GM12878 (cell line): ENCODE results near the gene AHNAK. TPM values are rescaled to one million over a fixed set of nuclear protein-coding genes. Genes with fewer than 3 reads are reported as not detected.
A peak's percentile ranks its signal among the peaks of the same experiment; 100 is the strongest.

Experiments
- ATAC-seq: fragments of 200-7000 bp; cut with Tn5 transposase; 3 replicates; pipeline ENCODE4 v1.9.1; 2020; ENCODE audit warnings: mild to moderate bottlenecking, moderate library complexity
- BruUV-seq: library from RNA; stranded (reverse); fragments of 400-500 nt; replicated peaks from 2 replicates; lab custom pipeline; 2021; lab: Mats Ljungman, UMichigan
- CTCF ChIA-PET: fragments of 300-600 bp; sonication (Branson Sonifier 250); formaldehyde crosslinking; extraction: SDS; loops from one replicate; lab custom pipeline; 2021; ENCODE audit warnings: inconsistent platforms; lab: Yijun Ruan, JAX
- POLR2A ChIA-PET: fragments of 350-600 bp; formaldehyde crosslinking; extraction: SDS; loops from one replicate; lab custom pipeline; 2021; ENCODE audit warnings: inconsistent platforms; lab: Charles Lee
- RAD21 ChIA-PET: fragments of 300-600 bp; sonication (Branson Sonifier 250); formaldehyde crosslinking; loops from one replicate; lab custom pipeline; 2023; ENCODE audit warnings: antibody characterized with exemption; ENCODE audit not compliant: unreplicated experiment; lab: Charles Lee
- SMC1A ChIA-PET: fragments of 300-600 bp; sonication (Branson Sonifier 250); formaldehyde crosslinking; loops from one replicate; lab custom pipeline; 2023; ENCODE audit not compliant: unreplicated experiment, uncharacterized antibody; lab: Charles Lee
- DNase-seq: peaks from one replicate; pipeline ENCODE4 v3.0.0-alpha.2; 2011; ENCODE audit warnings: low read depth, low spot score
- FAIRE-seq: peaks from 3 replicates; lab custom pipeline; 2011; peaks lifted over from hg19 to GRCh38; lab: Jason Lieb, UNC
- H2AFZ ChIP-seq: 2 replicates; pipeline ENCODE4 v1.6.0; 2011; ENCODE audit warnings: low read depth, low read length, control low read depth; ENCODE audit not compliant: control insufficient read depth
- H3K27ac ChIP-seq: 2 replicates; pipeline ENCODE4 v1.5.1; 2011; ENCODE audit warnings: control low read depth; ENCODE audit not compliant: control insufficient read depth, insufficient read depth
- H3K27me3 ChIP-seq, 2 experiments: replicated peaks in 1 of 2; 2 replicates each; pipeline versions ENCODE4 v1.6.0 to v1.6.1; 2011; ENCODE audit warnings: low read length in 1 of 2; ENCODE audit not compliant: control insufficient read depth in 2 of 2, insufficient read depth in 2 of 2
- H3K36me3 ChIP-seq, 2 experiments: 2 replicates each; pipeline ENCODE4 v1.5.1; 2011; ENCODE audit warnings: low read length in 1 of 2; ENCODE audit not compliant: control insufficient read depth in 2 of 2, insufficient read depth in 2 of 2
- H3K4me1 ChIP-seq: 2 replicates; pipeline ENCODE4 v1.6.1; 2011; ENCODE audit warnings: mild to moderate bottlenecking, low read length, moderate library complexity, mixed read lengths; ENCODE audit not compliant: control insufficient read depth, insufficient read depth
- H3K4me2 ChIP-seq: 2 replicates; pipeline ENCODE4 v1.6.0; 2011; ENCODE audit warnings: control low read depth; ENCODE audit not compliant: control insufficient read depth, insufficient read depth
- H3K4me3 ChIP-seq: fragments of 200-600 bp; sonication (generic); 2 replicates; pipeline ENCODE4 v1.5.1; 2016
- H3K79me2 ChIP-seq: 2 replicates; pipeline ENCODE4 v1.6.0; 2011; ENCODE audit warnings: low read length; ENCODE audit not compliant: control insufficient read depth, insufficient read depth
- H3K9ac ChIP-seq: 2 replicates; pipeline ENCODE4 v1.8.0; 2011; ENCODE audit warnings: low read length, control low read depth, mixed read lengths; ENCODE audit not compliant: control insufficient read depth, insufficient read depth
- H3K9me3 ChIP-seq: replicated peaks from 3 replicates; pipeline ENCODE4 v1.5.1; 2011; ENCODE audit warnings: mild to moderate bottlenecking, low read length; ENCODE audit not compliant: control insufficient read depth, insufficient read depth
- H4K20me1 ChIP-seq: 2 replicates; pipeline ENCODE4 v1.6.0; 2011; ENCODE audit not compliant: control insufficient read depth, insufficient read depth
- EZH2 ChIP-seq: IDR thresholded peaks from 2 replicates; pipeline ENCODE4 v1.6.1; 2012; ENCODE audit warnings: low read depth, mild to moderate bottlenecking, control low read depth, inconsistent platforms, low read length, borderline replicate concordance; ENCODE audit not compliant: control insufficient read depth
- HDAC6 ChIP-seq: fragments of 200-600 bp; sonication (generic); IDR thresholded peaks from one replicate; pipeline ENCODE4 v1.8.0; 2017; ENCODE audit warnings: antibody characterized with exemption; ENCODE audit not compliant: unreplicated experiment
- KAT2A ChIP-seq: conservative IDR thresholded peaks from 2 replicates; pipeline ENCODE4 v1.6.1; 2011; ENCODE audit warnings: low read depth, low read length; ENCODE audit not compliant: control insufficient read depth
- KLF5 ChIP-seq: fragments of 450-650 bp; IDR thresholded peaks from 2 replicates; pipeline ENCODE4 v1.6.1; 2014; ENCODE audit warnings: mild to moderate bottlenecking; ENCODE audit not compliant: partially characterized antibody
- MTA3 ChIP-seq: IDR thresholded peaks from 2 replicates; pipeline ENCODE4 v1.6.1; 2012; ENCODE audit warnings: low read length, inconsistent platforms, borderline replicate concordance
- MXI1 ChIP-seq: fragments of 150-350 bp; IDR thresholded peaks from 2 replicates; pipeline ENCODE4 v1.6.1; 2011; ENCODE audit warnings: low read depth, mild to moderate bottlenecking, inconsistent platforms, low read length, improper control_type of control experiment
- NRF1 ChIP-seq: conservative IDR thresholded peaks from 2 replicates; pipeline ENCODE4 v1.6.1; 2011; ENCODE audit warnings: mild to moderate bottlenecking, low read depth, low read length, improper control_type of control experiment
- SREBF2 ChIP-seq: IDR thresholded peaks from 2 replicates; pipeline ENCODE4 v1.6.1; 2012; ENCODE audit warnings: mild to moderate bottlenecking, low read length
- YBX1 ChIP-seq: fragments of 450-650 bp; IDR thresholded peaks from 2 replicates; pipeline ENCODE4 v1.6.1; 2016; ENCODE audit warnings: antibody characterized with exemption
- WGBS: methylation state at CpG from one replicate; pipeline ENCODE4 v1.1.6; 2016; ENCODE audit warnings: low lambda C conversion rate; ENCODE audit not compliant: insufficient replicate concordance, insufficient coverage; ENCODE audit errors: missing lambda C conversion rate; 5-methylcytosine and 5-hydroxymethylcytosine counted together
- in situ Hi-C: fragments of 300-500 bp; cut with MboI; formaldehyde crosslinking; loops from 9 replicates; pipeline ENCODE4 v1.14.3; 2018; ENCODE audit warnings: mixed read lengths
- intact Hi-C: fragments of 100-400 bp; cut with micrococcal nuclease; formaldehyde crosslinking; loops from one replicate; pipeline ENCODE4 v1.14.2; 2022; ENCODE audit not compliant: unreplicated experiment
- polyA plus RNA-seq, 11 experiments: library from polyadenylated mRNA; depleted of rRNA in 4 of 11; unstranded in 6 of 11; stranded (reverse) in 5 of 11; fragments of >200 nt; fragmentation: Nextera tagmentation in 4 of 11; fragmentation: Illumina TruSeq in 1 of 11; extraction: Ambion mirVana in 4 of 11; extraction: Trizol in 1 of 11; gene quantifications; 1 replicate in 1 of 11; 2 replicates in 10 of 11; pipeline versions ENCODE4 v1.2.1 to v1.2.3, GENCODE V29; 2011 to 2016; ENCODE audit warnings: inconsistent platforms in 2 of 11, missing spikeins in 2 of 11, low read depth in 1 of 11
- total RNA-seq, 4 experiments: library from RNA; depleted of rRNA in 3 of 4; stranded (reverse); fragments of >200 nt in 3 of 4; fragmentation: Illumina TruSeq in 1 of 4; extraction: Trizol in 1 of 4; gene quantifications; 2 replicates each; pipeline versions ENCODE4 v1.2.1 to v1.2.3, GENCODE V29; 2013 to 2021
- TF ChIP-seq, protein P1 (sequence below): fragments of 450-650 bp; IDR thresholded peaks from 2 replicates; pipeline ENCODE4 v1.6.1; 2017; ENCODE audit warnings: mild to moderate bottlenecking, moderate library complexity
- TF ChIP-seq, protein P2 (sequence below): IDR thresholded peaks from 2 replicates; pipeline ENCODE4 v1.6.1; 2011; ENCODE audit warnings: low read depth, mild to moderate bottlenecking, low read length, moderate library complexity, borderline replicate concordance; ENCODE audit errors: extremely low read depth

AHNAK gene
- total and polyA plus RNA-seq, 10 of the 15 experiments (the other 5 are each of a cell fraction or from before 2014, with no cell fraction given) = 0.76 to 90.3 (median 19.4) TPM

DNA sequence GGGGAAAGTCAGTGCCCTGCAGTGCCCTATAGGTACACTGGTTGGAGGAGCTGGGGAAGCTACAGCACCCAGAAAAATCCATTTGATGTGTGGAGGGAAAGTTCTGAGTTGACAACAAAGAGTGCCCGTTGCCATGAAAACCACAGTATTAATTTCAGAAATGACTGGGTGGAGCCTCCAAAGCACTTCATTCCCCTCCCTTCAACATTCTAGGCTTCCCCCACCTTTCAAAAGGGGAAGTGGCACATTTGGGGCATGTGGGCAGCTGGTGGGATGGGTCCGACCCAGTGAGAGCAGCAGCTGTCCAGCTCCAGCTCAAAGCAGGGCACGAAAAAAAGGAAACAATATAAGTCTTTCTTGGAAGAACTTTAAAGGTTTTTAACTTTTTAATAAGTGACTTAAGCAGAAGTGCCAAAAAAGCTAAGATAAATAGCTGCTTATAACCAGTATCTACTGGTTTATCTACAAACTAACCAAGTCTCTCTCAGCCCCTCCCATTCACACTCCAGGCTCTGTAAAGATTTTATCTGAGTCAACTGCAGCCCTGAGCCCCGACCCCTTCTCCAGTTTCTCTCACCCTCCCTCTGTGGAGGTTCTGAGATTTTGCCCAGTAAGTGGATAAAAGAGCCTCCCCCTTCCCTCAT lies 9.0 kb upstream of the AHNAK start (continued):
- TF ChIP-seq, protein P1, sequence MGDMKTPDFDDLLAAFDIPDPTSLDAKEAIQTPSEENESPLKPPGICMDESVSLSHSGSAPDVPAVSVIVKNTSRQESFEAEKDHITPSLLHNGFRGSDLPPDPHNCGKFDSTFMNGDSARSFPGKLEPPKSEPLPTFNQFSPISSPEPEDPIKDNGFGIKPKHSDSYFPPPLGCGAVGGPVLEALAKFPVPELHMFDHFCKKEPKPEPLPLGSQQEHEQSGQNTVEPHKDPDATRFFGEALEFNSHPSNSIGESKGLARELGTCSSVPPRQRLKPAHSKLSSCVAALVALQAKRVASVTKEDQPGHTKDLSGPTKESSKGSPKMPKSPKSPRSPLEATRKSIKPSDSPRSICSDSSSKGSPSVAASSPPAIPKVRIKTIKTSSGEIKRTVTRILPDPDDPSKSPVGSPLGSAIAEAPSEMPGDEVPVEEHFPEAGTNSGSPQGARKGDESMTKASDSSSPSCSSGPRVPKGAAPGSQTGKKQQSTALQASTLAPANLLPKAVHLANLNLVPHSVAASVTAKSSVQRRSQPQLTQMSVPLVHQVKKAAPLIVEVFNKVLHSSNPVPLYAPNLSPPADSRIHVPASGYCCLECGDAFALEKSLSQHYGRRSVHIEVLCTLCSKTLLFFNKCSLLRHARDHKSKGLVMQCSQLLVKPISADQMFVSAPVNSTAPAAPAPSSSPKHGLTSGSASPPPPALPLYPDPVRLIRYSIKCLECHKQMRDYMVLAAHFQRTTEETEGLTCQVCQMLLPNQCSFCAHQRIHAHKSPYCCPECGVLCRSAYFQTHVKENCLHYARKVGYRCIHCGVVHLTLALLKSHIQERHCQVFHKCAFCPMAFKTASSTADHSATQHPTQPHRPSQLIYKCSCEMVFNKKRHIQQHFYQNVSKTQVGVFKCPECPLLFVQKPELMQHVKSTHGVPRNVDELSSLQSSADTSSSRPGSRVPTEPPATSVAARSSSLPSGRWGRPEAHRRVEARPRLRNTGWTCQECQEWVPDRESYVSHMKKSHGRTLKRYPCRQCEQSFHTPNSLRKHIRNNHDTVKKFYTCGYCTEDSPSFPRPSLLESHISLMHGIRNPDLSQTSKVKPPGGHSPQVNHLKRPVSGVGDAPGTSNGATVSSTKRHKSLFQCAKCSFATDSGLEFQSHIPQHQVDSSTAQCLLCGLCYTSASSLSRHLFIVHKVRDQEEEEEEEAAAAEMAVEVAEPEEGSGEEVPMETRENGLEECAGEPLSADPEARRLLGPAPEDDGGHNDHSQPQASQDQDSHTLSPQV = no peak
- no peak for TF ChIP-seq EZH2
- no peak for TF ChIP-seq NRF1
- TF ChIP-seq MTA3 = peak; percentile 97

DNA sequence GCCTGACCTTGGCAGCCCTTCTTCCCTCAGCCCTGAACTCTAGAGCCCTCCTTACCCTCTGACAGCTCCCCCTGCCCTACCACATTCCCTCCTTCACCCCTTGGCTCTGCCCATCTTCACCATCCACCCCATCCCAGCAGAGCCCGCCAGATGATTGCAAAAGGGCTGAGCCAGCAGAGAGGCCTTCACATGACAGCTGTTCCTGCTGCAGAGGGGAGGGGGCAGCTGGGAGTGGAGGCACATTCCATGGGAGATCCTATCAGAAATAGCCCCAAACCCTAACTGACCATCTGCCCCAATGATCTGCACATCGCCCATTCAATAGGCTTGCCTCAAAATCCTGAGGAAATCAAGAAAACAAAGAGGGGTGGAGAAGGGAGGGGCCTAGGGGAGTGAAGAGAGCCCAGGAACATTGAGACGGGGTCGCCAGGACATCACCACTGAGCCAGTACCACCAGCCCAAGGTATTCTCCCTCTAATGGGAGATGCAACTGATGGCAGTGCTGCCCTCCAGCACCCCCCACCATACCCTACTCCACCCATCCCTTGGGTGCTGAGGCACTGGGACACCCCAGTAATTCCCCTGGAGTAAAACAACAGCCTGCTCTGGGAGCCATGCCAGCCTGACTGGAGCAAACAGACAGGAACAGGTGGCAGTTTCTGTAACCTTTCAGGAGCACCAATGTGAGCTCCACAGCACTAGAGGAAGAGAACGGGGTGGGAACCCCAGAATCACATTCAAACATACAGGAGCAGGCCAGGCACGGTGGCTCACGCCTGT lies 8.0 kb upstream of the AHNAK start:
- Histone ChIP-seq H3K9ac (no peak overlapping the region), H3K27me3 (no peaks in the 10 kb centered on the region), H4K20me1 (no peaks in the 10 kb centered on the region), H3K79me2 (no peaks in the 10 kb centered on the region), H3K36me3 (peaks cover 2 to 7% of the 10 kb centered on the region in 2 experiments; a peak in 3 of 4 replicates)
- RAD21 ChIA-PET = interaction anchor here (1.1 to 13.9 kb wide), 4 partner anchors 12 to 160 kb away, joined by 3 to 313 read pairs (median 13); partner anchors contain the start of genes AHNAK and EEF1G
- BruUV-seq = no TSS peak
- TF ChIP-seq KAT2A (no peak), HDAC6 (no peak), YBX1 (no peak), MXI1 (no peak), KLF5 (no peak), SREBF2 (no peak)
- TF ChIP-seq, protein P2, sequence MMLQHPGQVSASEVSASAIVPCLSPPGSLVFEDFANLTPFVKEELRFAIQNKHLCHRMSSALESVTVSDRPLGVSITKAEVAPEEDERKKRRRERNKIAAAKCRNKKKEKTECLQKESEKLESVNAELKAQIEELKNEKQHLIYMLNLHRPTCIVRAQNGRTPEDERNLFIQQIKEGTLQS = no peak
- TF ChIP-seq, all 136 proteins: peak for 0
- SMC1A ChIA-PET = interaction anchor here (0.6 to 11.4 kb wide), 5 partner anchors 12 to 126 kb away, joined by 3 to 212 read pairs (median 7); no protein-coding TSS in a partner anchor
- peak overlapping the region; percentile 99 for H3K27ac ChIP-seq
- POLR2A ChIA-PET = interaction anchor here (0.6 to 11.4 kb wide), 4 partner anchors 12 to 110 kb away, joined by 3 to 188 read pairs (median 4); partner anchors contain the start of genes AHNAK, C11orf98, CSKMT and TUT1
- no peak for ATAC-seq
- in situ Hi-C loops = loop anchor here (10.0 kb wide), 1 partner anchor 130 kb away; no protein-coding TSS in a partner anchor
- H2AFZ ChIP-seq = no peak overlapping the region
- no peaks in the 10 kb centered on the region for H3K9me3 ChIP-seq
- WGBS = 71% methylated on average over 6 of the region's 7 CpGs
- DNase-seq = no peak
- CTCF ChIA-PET = interaction anchor here (0.7 to 7.5 kb wide), 8 partner anchors 9 to 130 kb away, joined by 3 to 246 read pairs (median 6); partner anchors contain the start of gene TUT1
- FAIRE-seq = no peak
- peak overlapping the region; percentile 1 for H3K4me2 ChIP-seq
- no peak overlapping the region for H3K4me3 ChIP-seq
- intact Hi-C loops = no loop called here
- H3K4me1 ChIP-seq = peaks cover 90% of the 10 kb centered on the region
